ENCODE measurements around the gene CCDC78. TPM values are rescaled to one million over a fixed set of nuclear protein-coding genes. Genes with fewer than 3 reads are reported as not detected.

CCDC78 gene
- total RNA-seq, 1 experiment from 2014 or later: 3.5 TPM

DNA sequence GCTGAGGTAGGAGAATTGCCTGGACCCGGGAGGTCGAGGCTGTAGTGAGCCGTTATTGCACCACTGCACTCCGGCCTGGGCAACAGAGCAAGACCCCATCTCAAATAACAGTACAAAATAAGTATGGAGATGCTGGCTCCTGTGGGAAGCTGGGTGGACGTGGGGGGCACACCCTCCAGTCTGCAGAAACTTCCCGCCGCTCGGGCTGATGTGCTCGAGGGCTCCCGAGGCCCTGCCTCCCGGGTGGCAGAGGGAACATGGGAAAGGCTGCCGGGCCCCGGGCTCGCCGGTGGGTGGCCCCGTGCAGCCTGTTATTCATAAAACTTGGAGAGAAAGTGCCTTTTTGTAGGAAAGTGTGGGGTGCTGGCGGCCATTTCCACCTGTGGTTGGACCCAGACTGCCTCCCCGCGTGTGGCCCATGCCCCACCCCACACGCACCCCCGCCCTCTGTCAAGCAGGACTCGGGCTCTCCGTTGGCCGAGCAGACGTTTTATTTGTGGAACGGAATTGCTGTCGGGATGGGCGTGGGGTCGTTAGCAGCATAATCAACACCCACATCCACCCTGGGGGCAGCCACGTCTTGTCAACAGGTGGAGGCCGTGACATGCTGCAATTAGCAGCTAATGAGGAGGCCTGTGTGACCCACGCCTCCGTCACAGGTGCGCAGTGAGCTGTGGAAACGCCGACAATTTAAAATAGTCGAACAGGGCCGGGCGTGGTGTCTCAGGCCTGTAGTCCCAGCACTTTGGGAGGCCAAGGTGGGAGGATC is 21.9 kb upstream of the CCDC78 start:
- H3K4me1 Mint-ChIP-seq (ENCODE audit: low read depth, unreplicated experiment): peaks cover 7% of the 10 kb centered on the region
- TF ChIP-seq, protein P1, sequence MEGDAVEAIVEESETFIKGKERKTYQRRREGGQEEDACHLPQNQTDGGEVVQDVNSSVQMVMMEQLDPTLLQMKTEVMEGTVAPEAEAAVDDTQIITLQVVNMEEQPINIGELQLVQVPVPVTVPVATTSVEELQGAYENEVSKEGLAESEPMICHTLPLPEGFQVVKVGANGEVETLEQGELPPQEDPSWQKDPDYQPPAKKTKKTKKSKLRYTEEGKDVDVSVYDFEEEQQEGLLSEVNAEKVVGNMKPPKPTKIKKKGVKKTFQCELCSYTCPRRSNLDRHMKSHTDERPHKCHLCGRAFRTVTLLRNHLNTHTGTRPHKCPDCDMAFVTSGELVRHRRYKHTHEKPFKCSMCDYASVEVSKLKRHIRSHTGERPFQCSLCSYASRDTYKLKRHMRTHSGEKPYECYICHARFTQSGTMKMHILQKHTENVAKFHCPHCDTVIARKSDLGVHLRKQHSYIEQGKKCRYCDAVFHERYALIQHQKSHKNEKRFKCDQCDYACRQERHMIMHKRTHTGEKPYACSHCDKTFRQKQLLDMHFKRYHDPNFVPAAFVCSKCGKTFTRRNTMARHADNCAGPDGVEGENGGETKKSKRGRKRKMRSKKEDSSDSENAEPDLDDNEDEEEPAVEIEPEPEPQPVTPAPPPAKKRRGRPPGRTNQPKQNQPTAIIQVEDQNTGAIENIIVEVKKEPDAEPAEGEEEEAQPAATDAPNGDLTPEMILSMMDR (IDR thresholded peaks at IDR 0.05; ENCODE audit: insufficient read depth in 1 of 2, low read depth in 1 of 2, low read length in 1 of 2, severe bottlenecking in 1 of 2, unreplicated experiment in 1 of 2): no peak
- no TSS peak for BruUV-seq (replicated peaks)
- intact Hi-C loops (cut with micrococcal nuclease; ENCODE audit: unreplicated experiment): no loop called here
- no peaks in the 10 kb centered on the region for H3K9me3 Mint-ChIP-seq (ENCODE audit: unreplicated experiment)
- ChIA-PET CTCF (interaction anchor here (1.2 kb wide), 1 partner anchor 12 kb away, joined by 3 read pairs; no protein-coding TSS in a partner anchor), POLR2A (no interaction called here)
- Histone ChIP-seq H3K27me3 (replicated peaks; ENCODE audit: control insufficient read depth, insufficient read depth, low read length) (no peaks in the 10 kb centered on the region), H3K9me3 (no peaks in the 10 kb centered on the region), H3K4me1 (peaks cover 6% of the 10 kb centered on the region), H3K36me3 (ENCODE audit: control insufficient read depth, insufficient read depth, low read length) (no peaks in the 10 kb centered on the region), H3K4me3 (ENCODE audit: low read depth, low read length) (no peak overlapping the region)
- H3K27ac Mint-ChIP-seq (ENCODE audit: unreplicated experiment): no peak overlapping the region
- no peak overlapping the region for H3K4me3 Mint-ChIP-seq (ENCODE audit: unreplicated experiment)
- no peaks in the 10 kb centered on the region for H3K27me3 Mint-ChIP-seq (ENCODE audit: insufficient read depth, unreplicated experiment)
- peaks cover 4% of the 10 kb centered on the region for H3K36me3 Mint-ChIP-seq (ENCODE audit: insufficient read depth, unreplicated experiment)
- no peak for DNase-seq

DNA sequence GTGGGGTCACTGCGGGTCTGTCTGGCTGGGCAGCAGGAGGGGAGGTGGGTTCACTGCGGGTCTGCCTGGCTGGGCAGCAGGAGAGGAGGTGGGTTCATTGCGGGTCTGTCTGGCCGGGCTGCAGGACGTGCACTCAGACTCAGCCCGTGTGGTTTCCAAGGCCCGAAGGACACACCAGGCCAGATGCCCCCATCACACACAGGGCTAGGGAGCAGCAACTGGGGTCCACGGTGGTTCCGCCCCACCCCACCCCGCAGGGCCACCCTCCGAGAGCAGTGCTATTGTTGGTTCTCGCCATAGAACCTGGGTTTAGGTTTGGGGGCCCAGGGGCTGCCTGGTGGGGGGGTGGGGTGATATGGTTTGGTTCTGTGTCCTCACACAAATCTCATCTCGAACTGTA is 20.4 kb upstream of the CCDC78 start:
- no peak overlapping the region for H3K27ac Mint-ChIP-seq (ENCODE audit: unreplicated experiment)
- H3K36me3 ChIP-seq (ENCODE audit: control insufficient read depth, insufficient read depth, low read length): no peaks in the 10 kb centered on the region
- intact Hi-C loops (cut with micrococcal nuclease; ENCODE audit: unreplicated experiment): no loop called here
- H3K9me3 Mint-ChIP-seq (ENCODE audit: unreplicated experiment): no peaks in the 10 kb centered on the region
- CTCF ChIA-PET: no interaction called here
- H3K4me1 ChIP-seq: peaks cover 1% of the 10 kb centered on the region
- H3K4me3 Mint-ChIP-seq (ENCODE audit: unreplicated experiment): no peak overlapping the region
- H3K27me3 Mint-ChIP-seq (ENCODE audit: insufficient read depth, unreplicated experiment): no peaks in the 10 kb centered on the region
- no peak for DNase-seq
- peaks cover under 1% of the 10 kb centered on the region for H3K36me3 Mint-ChIP-seq (ENCODE audit: insufficient read depth, unreplicated experiment)
- no TSS peak for BruUV-seq (replicated peaks)
- TF ChIP-seq, protein P1 (IDR thresholded peaks at IDR 0.05; ENCODE audit: insufficient read depth in 1 of 2, low read depth in 1 of 2, low read length in 1 of 2, severe bottlenecking in 1 of 2, unreplicated experiment in 1 of 2): no peak
- H3K27me3 ChIP-seq (replicated peaks; ENCODE audit: control insufficient read depth, insufficient read depth, low read length): no peaks in the 10 kb centered on the region
- H3K4me3 ChIP-seq (ENCODE audit: low read depth, low read length): no peak overlapping the region
- POLR2A ChIA-PET: interaction anchor here (0.6 kb wide), 1 partner anchor 66 kb away, joined by 3 read pairs; no protein-coding TSS in a partner anchor
- no peaks in the 10 kb centered on the region for H3K4me1 Mint-ChIP-seq (ENCODE audit: low read depth, unreplicated experiment)
- H3K9me3 ChIP-seq: no peaks in the 10 kb centered on the region

GRCh38 chr16:745739-746138 is 19.5 kb upstream of the CCDC78 start:
- Mint-ChIP-seq H3K36me3 (ENCODE audit: insufficient read depth, unreplicated experiment) (no peaks in the 10 kb centered on the region), H3K4me3 (ENCODE audit: unreplicated experiment) (no peak overlapping the region), H3K27ac (ENCODE audit: unreplicated experiment) (no peak overlapping the region), H3K27me3 (ENCODE audit: insufficient read depth, unreplicated experiment) (no peaks in the 10 kb centered on the region), H3K9me3 (ENCODE audit: unreplicated experiment) (no peaks in the 10 kb centered on the region), H3K4me1 (ENCODE audit: low read depth, unreplicated experiment) (no peaks in the 10 kb centered on the region)
- ChIA-PET CTCF (interaction anchor here (0.7 kb wide), 1 partner anchor 51 kb away, joined by 4 read pairs; no protein-coding TSS in a partner anchor), POLR2A (no interaction called here)
- H3K36me3 ChIP-seq (ENCODE audit: control insufficient read depth, insufficient read depth, low read length): no peaks in the 10 kb centered on the region
- H3K4me3 ChIP-seq (ENCODE audit: low read depth, low read length): no peak overlapping the region
- no peaks in the 10 kb centered on the region for H3K27me3 ChIP-seq (replicated peaks; ENCODE audit: control insufficient read depth, insufficient read depth, low read length)
- no peaks in the 10 kb centered on the region for H3K4me1 ChIP-seq
- intact Hi-C loops (cut with micrococcal nuclease; ENCODE audit: unreplicated experiment): no loop called here
- BruUV-seq (replicated peaks): no TSS peak
- no peaks in the 10 kb centered on the region for H3K9me3 ChIP-seq
- TF ChIP-seq, protein P1 (IDR thresholded peaks at IDR 0.05; ENCODE audit: insufficient read depth in 1 of 2, low read depth in 1 of 2, low read length in 1 of 2, severe bottlenecking in 1 of 2, unreplicated experiment in 1 of 2): peak; percentile 46 to 80
- DNase-seq: peak in 1 of 2 experiments; percentile 65

Data from Caco-2 (cell line).